HEK293T (cell line): ENCODE data around the gene PTPRD.

Source experiments
- ARNT ChIP-seq: fragments of 450-650 bp; IDR thresholded peaks from 2 replicates; pipeline ENCODE4 v1.6.1; 2017; ENCODE audit warnings: mild to moderate bottlenecking
- BHLHE40 ChIP-seq: fragments of 450-650 bp; IDR thresholded peaks from 2 replicates; pipeline ENCODE4 v1.6.1; 2016; ENCODE audit warnings: mild to moderate bottlenecking, moderate library complexity, borderline replicate concordance
- ELF4 ChIP-seq: fragments of 450-650 bp; IDR thresholded peaks from 2 replicates; pipeline ENCODE4 v1.6.1; 2017; ENCODE audit warnings: antibody characterized with exemption
- FOXK2 ChIP-seq: fragments of 450-650 bp; IDR thresholded peaks from 2 replicates; pipeline ENCODE4 v1.6.1; 2016; ENCODE audit warnings: mild to moderate bottlenecking
- FOXM1 ChIP-seq: fragments of 450-650 bp; IDR thresholded peaks from 2 replicates; pipeline ENCODE4 v1.6.1; 2017; ENCODE audit warnings: mild to moderate bottlenecking, borderline replicate concordance
- HDGF ChIP-seq: fragments of 450-650 bp; IDR thresholded peaks from 2 replicates; pipeline ENCODE4 v1.6.1; 2017; ENCODE audit warnings: antibody characterized with exemption, borderline replicate concordance
- L3MBTL2 ChIP-seq: fragments of 450-650 bp; conservative IDR thresholded peaks from 2 replicates; pipeline ENCODE4 v1.6.1; 2016; ENCODE audit warnings: mild to moderate bottlenecking
- NFRKB ChIP-seq: fragments of 450-650 bp; IDR thresholded peaks from 2 replicates; pipeline ENCODE4 v1.6.1; 2016; ENCODE audit warnings: mild to moderate bottlenecking, moderate library complexity
- SP1 ChIP-seq: fragments of 450-650 bp; IDR thresholded peaks from 2 replicates; pipeline ENCODE4 v1.6.1; 2017
- SUZ12 ChIP-seq: fragments of 450-650 bp; IDR thresholded peaks from 2 replicates; pipeline ENCODE4 v1.6.1; 2016; ENCODE audit warnings: mild to moderate bottlenecking
- TARDBP ChIP-seq: fragments of 450-650 bp; IDR thresholded peaks from 2 replicates; pipeline ENCODE4 v1.6.1; 2016
- ZNF384 ChIP-seq: fragments of 450-650 bp; IDR thresholded peaks from 2 replicates; pipeline ENCODE4 v1.6.1; 2016
- TF ChIP-seq, protein P1 (sequence below): fragments of 450-650 bp; IDR thresholded peaks from 2 replicates; pipeline ENCODE4 v1.6.1; 2016

DNA sequence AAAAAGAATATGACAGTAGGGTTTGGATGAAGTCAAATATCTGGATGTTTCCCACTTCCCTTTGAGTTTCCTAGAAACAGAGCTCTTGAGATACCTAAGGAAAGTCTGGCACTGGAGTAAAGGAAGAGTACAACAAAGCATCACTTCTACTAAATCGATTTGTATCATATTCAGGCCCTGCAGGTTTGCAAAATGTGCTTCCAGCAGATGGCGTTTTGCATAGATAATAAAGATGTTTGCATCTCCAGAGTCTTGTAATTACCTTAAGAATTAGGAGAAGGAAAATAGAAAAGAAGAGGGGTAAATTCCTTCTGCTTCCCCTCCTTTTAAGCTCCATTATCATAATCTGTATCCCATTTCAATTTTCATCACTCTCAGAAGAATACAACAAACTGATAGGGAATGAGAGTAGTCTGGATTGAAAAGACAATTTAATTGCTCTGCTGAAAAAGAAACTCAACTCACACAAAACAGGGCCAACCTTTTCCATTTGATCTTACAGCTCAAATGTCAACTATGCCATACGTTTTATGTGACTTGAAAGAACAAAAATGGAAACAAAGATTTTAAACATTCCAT lies 380.4 kb downstream of the PTPRD start:
- no peak for TF ChIP-seq BHLHE40
- TF ChIP-seq ARNT, result no peak
- TF ChIP-seq FOXM1, result no peak
- no peak for TF ChIP-seq SP1
- TF ChIP-seq ELF4, result no peak
- TF ChIP-seq SUZ12, result no peak
- TF ChIP-seq TARDBP, result no peak
- TF ChIP-seq ZNF384, result no peak
- TF ChIP-seq, protein P1, sequence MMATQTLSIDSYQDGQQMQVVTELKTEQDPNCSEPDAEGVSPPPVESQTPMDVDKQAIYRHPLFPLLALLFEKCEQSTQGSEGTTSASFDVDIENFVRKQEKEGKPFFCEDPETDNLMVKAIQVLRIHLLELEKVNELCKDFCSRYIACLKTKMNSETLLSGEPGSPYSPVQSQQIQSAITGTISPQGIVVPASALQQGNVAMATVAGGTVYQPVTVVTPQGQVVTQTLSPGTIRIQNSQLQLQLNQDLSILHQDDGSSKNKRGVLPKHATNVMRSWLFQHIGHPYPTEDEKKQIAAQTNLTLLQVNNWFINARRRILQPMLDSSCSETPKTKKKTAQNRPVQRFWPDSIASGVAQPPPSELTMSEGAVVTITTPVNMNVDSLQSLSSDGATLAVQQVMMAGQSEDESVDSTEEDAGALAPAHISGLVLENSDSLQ, result no peak
- no peak for TF ChIP-seq NFRKB
- TF ChIP-seq HDGF, result no peak
- no peak for TF ChIP-seq FOXK2
- no peak for TF ChIP-seq L3MBTL2
